ENCODE results near the gene ATP6AP1.
"Not testable (repeated sequence)": the region's sequence is repeated elsewhere in the genome, so short reads cannot be mapped to it uniquely, and the experiment has no call there.

ATP6AP1 gene

GRCh38 chrX:154398668-154399526, 29.6 kb upstream of the ATP6AP1 start:
- peak; percentile 69 for DNase-seq (ENCODE audit: low spot score)
- FAIRE-seq: no peak

GRCh38 chrX:154399527-154400368, 28.7 kb upstream of the ATP6AP1 start:
- DNase-seq (ENCODE audit: low spot score) (peak; percentile 10), FAIRE-seq (no peak)

- not testable (repeated sequence) for DNase-seq (ENCODE audit: low spot score); FAIRE-seq
Observed at GRCh38 chrX:154400369-154400817, 28.1 kb upstream of the ATP6AP1 start.

GRCh38 chrX:154401045-154401799, 27.3 kb upstream of the ATP6AP1 start:
- FAIRE-seq: no peak

GRCh38 chrX:154401918-154402621, 26.4 kb upstream of the ATP6AP1 start:
- FAIRE-seq: no peak
- peak; percentile 12 for DNase-seq (ENCODE audit: low spot score)

More at GRCh38 chrX:154401045-154401799, 27.3 kb upstream of the ATP6AP1 start:
- peak; percentile 34 for DNase-seq (ENCODE audit: low spot score)

- no peak for FAIRE-seq
- DNase-seq (ENCODE audit: low spot score): no peak
Observed at GRCh38 chrX:154402622-154403127, 25.8 kb upstream of the ATP6AP1 start.

GRCh38 chrX:154403192-154403591, 25.3 kb upstream of the ATP6AP1 start:
- FAIRE-seq (no peak), DNase-seq (ENCODE audit: low spot score) (no peak)

- no peak for DNase-seq (ENCODE audit: low spot score)
- no peak for FAIRE-seq
Observed at GRCh38 chrX:154403858-154404257, 24.6 kb upstream of the ATP6AP1 start.

- DNase-seq (ENCODE audit: low spot score) (no peak), FAIRE-seq (no peak)
Observed at GRCh38 chrX:154404625-154405192, 23.8 kb upstream of the ATP6AP1 start.

- DNase-seq (ENCODE audit: low spot score) (no peak), FAIRE-seq (no peak)
Observed at GRCh38 chrX:154408659-154409221, 19.7 kb upstream of the ATP6AP1 start.

GRCh38 chrX:154409222-154409871, 19.1 kb upstream of the ATP6AP1 start, which contains the start of gene DNASE1L1:
Gene DNASE1L1 (minus strand): TSS chrX:154409254. CDS start chrX:154405568, 3,686 bp downstream.
- DNase-seq (ENCODE audit: low spot score) (peak; percentile 84), FAIRE-seq (peak; percentile 93)

- FAIRE-seq: no peak
- DNase-seq (ENCODE audit: low spot score): peak; percentile 25
Observed at GRCh38 chrX:154411981-154412340, 16.5 kb upstream of the ATP6AP1 start.

- FAIRE-seq: no peak
- DNase-seq (ENCODE audit: low spot score): no peak
Observed at GRCh38 chrX:154412468-154412867, 16.0 kb upstream of the ATP6AP1 start.

GRCh38 chrX:154413142-154413541, 15.3 kb upstream of the ATP6AP1 start:
- DNase-seq (ENCODE audit: low spot score) (no peak), FAIRE-seq (no peak)

- FAIRE-seq (peak; percentile 55), DNase-seq (ENCODE audit: low spot score) (peak; percentile 23)
Observed at GRCh38 chrX:154417157-154417556, 11.3 kb upstream of the ATP6AP1 start.

GRCh38 chrX:154419189-154419588, 9.3 kb upstream of the ATP6AP1 start:
- DNase-seq (ENCODE audit: low spot score): no peak
- no peak for FAIRE-seq

GRCh38 chrX:154419688-154420401, 8.6 kb upstream of the ATP6AP1 start:
- FAIRE-seq (no peak), DNase-seq (ENCODE audit: low spot score) (no peak)

GRCh38 chrX:154420402-154420756, 8.1 kb upstream of the ATP6AP1 start:
- DNase-seq (ENCODE audit: low spot score): no peak
- no peak for FAIRE-seq
